Fibroblast of mammary gland (primary cell): ENCODE results near the gene SULT1A2.

Experiments used
- DNase-seq: peaks from one replicate; pipeline ENCODE4 v3.0.0-alpha.2; 2010; ENCODE audit warnings: low read depth
- H3K4me3 ChIP-seq: 2 replicates; pipeline ENCODE4 v1.5.1; 2011; ENCODE audit warnings: low read depth, mild to moderate bottlenecking, low read length, moderate library complexity; ENCODE audit not compliant: control insufficient read depth
- TF ChIP-seq, protein P1 (sequence below): conservative IDR thresholded peaks from 2 replicates; pipeline ENCODE4 v1.5.1; 2011; ENCODE audit warnings: low read depth, low read length, inconsistent platforms; ENCODE audit not compliant: control insufficient read depth, insufficient read depth

The SULT1A2 gene

DNA sequence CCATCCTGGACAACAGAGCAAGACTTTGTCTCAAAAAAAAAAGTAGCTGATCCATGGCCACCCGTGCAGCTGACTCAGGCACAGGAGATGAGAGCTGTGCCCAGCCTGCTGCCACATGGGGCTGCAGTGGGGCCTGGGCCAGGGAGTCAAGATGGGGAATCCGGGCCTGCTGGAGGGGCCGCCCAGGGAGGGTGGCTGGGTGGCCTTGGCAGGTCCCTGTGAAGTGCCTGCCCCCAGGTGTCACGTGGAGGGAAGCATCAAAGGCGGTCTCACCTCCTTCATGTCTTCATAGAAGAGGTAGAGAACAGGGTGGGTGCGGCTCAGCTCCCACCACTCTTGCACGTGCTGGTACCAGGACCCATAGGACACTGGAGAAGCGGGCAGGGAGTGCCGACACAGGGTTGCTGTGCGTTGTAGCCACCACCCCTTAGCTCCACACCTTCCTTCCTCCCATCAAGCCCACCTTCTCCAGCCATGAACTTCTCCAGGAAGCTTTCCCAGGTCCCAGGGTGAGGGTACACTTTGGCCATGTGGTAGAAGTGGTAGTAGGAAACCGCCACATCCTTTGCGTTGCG, 3.8 kb downstream of the SULT1A2 start:
- no peak overlapping the region for H3K4me3 ChIP-seq
- DNase-seq = no peak
- TF ChIP-seq, protein P1, sequence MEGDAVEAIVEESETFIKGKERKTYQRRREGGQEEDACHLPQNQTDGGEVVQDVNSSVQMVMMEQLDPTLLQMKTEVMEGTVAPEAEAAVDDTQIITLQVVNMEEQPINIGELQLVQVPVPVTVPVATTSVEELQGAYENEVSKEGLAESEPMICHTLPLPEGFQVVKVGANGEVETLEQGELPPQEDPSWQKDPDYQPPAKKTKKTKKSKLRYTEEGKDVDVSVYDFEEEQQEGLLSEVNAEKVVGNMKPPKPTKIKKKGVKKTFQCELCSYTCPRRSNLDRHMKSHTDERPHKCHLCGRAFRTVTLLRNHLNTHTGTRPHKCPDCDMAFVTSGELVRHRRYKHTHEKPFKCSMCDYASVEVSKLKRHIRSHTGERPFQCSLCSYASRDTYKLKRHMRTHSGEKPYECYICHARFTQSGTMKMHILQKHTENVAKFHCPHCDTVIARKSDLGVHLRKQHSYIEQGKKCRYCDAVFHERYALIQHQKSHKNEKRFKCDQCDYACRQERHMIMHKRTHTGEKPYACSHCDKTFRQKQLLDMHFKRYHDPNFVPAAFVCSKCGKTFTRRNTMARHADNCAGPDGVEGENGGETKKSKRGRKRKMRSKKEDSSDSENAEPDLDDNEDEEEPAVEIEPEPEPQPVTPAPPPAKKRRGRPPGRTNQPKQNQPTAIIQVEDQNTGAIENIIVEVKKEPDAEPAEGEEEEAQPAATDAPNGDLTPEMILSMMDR = no peak

DNA sequence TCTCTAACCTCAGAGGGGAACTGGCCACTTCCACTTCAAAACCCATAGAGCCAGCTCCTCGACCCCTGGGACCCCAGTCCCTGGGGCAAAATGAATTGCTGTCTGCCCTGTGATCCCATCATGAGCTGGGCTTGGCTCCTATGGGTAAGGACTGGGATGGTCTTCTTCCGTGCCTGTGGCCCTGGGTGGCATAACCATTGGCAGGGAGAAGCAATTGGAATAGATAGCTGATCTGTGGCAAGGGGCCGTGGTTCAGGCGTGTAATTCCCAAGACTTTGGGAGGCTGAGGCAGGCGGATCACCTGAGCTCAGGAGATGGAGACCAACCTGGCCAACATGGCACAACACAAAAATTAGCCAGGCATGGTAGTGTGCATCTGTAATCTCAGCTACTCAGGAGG, 4.3 kb downstream of the SULT1A2 start:
- no peak overlapping the region for H3K4me3 ChIP-seq
- TF ChIP-seq, protein P1 = no peak
- no peak for DNase-seq

DNA sequence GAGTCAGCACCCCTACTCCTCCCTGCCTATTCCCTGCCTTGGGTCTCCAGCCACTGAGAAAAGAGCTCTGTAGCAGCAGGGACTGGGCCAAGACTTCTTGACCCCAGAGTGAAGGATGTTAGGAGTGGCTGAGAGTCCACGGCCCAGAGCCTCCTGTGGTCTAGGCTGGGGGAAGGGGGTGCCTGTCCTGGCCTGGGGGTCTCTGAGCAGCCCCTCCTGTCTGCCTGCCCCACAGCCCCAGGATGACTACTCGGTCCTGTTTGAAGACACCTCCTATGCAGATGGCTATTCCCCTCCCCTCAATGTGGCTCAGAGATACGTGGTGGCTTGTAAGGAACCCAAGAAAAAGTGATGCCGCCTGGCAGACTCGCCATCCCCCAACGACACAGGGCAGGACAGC, 5.5 kb downstream of the SULT1A2 start:
- TF ChIP-seq, protein P1 = no peak
- no peak overlapping the region for H3K4me3 ChIP-seq
- no peak for DNase-seq

DNA sequence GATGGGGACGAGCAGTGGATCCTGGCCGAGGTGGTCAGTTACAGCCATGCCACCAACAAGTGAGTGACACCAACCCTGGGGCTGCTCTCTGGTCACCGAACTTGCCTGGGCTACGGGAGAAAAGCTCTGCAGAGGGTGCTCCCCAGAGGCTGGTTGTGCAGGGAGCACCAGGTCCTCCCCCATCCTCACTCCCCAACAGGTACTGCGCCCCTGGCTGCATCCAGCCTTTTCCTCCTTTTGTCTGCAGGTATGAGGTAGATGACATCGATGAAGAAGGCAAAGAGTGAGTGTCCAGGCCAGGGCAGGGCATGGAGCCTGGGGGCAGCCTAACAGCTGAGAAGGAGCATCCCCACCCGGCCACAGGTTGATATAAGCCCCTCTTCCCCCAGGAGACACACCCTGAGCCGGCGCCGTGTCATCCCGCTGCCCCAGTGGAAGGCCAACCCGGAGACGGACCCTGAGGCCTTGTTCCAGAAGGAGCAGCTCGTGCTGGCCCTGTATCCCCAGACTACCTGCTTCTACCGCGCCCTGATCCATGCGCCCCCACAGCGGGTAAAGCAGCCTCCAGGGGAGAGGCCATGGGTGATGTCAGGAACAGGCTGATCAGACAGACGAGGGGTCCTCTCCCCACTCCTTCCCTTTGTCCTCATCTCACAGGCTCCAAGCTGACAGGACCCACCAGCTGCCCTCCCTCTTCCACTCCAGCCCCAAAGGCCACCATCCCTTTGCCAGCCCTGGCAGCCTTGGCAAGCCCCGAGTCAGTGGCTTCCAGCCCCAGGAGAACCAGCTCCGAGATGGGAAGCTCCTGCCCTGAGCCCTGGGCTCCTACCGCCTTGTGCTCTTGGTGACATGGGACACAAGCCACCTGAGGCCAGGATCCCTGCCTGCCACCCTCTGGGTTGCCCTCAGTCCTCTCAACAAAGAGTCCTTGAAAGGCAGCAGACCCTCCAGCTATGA, 6.2 kb downstream of the SULT1A2 start:
- DNase-seq = no peak
- TF ChIP-seq, protein P1 = no peak
- no peak overlapping the region for H3K4me3 ChIP-seq

DNA sequence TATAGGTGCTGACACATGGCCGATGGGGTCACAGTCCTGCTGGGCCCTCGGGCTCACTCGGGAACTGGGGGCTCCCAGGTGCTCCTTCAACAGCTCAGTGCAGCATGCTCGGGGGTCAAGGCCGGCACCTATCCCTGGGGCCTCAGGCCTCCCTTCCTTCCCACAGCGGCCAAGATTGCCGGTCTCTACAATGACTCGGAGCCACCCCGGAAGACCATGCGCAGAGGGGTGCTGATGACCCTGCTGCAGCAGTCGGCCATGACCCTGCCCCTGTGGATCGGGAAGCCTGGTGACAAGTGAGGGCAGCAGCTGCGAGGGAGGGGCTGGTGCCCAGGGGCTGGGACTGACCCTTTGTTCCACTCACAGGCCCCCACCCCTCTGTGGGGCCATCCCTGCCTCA, 6.9 kb downstream of the SULT1A2 start:
- TF ChIP-seq, protein P1 = no peak
- DNase-seq = no peak
- no peak overlapping the region for H3K4me3 ChIP-seq

DNA sequence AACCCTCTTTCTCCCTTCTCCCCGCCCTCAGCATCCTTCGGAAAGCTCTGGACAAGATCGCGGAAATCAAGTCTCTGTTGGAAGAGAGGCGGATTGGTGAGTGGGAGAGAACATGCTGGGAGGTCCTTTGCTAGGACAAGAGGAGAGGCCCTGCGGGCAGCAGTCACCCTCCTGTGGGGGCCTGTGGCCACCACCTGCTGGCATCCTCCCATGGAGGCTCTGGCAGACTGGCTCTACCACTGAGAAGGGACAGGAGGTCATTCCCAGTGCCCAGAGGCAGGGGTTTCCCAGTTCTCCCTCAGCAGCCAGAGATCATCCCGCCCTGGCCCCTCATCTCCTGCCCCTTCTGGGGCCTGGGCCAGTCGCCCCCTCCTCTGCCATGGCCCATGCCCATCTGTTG, 7.8 kb downstream of the SULT1A2 start:
- TF ChIP-seq, protein P1 = no peak
- no peak overlapping the region for H3K4me3 ChIP-seq
- DNase-seq = no peak
